Activated naive CD8-positive, alpha-beta T cell treated with anti-CD3 and anti-CD28 coated beads, Interleukin-2, amount 50 U/mL, for 16 hours (primary cell): ENCODE measurements around the gene SYNPR.
"Not testable (repeated sequence)": the region's sequence is repeated elsewhere in the genome, so short reads cannot be mapped to it uniquely, and the experiment has no call there.

Source experiments
- DNase-seq: peaks from one replicate; pipeline ENCODE4 v3.0.0-alpha.2; 2020; ENCODE audit warnings: low read depth, low spot score

SYNPR gene

DNA sequence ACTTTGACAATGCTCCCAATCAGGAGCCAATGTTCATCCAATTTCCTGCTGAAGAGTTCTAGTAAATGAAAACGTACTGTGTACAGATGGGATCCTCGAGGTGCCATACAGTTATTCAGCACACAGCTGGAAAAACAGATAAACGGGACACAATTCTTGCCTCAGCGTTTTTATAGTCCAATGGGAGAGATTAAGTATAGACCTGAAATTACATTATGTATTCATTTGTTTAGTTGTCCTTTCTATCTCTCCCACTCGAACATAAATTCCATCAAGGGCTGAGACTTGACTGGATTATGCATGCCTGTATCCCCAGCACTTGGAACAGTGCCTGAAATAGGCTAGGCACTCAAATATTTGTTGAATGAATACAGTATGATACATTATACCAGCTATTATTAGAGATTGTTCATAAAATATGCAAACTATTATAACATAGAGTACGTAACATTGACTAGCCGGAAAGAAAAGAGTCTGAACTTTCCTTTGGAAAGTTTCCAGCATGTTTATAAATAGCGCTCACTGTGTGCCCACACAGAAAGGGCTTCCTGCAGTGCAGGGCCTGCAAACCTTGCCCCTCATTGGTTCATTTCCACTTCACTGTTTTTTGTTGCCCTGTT lies 346.9 kb downstream of the SYNPR start:
- no peak for DNase-seq

DNA sequence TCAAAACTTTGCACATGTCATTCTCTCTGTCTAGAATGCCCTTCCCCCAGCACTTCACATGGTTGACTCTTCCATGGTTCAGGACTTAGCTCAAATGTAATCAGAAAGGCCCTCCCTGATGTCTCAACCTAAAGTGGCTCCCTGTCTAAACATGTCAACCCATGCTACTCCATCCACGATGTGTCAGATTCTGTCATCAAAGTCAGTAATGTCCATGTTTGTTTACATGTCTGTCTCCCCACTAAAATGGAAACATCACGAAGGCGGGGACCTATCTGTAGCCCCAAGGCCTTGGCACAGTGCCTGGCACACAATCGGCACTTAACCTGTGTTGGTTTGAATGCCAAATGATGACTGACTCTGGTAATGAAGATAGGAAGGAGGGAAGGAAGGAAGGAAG lies 353.6 kb downstream of the SYNPR start:
- DNase-seq: no peak

DNA sequence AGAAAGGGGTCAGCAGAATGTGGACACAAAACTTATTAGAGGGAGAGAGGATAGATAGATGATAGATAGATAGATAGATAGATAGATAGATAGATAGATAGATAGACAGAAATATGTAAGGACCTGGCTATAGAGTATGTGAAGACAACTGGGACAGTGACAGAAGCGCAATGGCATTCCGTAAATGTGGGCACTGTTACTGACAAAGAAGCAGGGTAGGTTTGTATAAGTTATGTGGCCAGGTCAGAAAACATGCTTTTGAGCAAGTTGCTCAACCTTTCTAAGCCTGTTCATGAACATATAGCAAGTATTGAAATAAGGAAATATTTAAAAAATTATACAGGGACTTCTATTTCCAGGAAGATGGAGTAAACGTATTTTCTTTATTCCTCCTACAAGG lies 357.1 kb downstream of the SYNPR start:
- no peak for DNase-seq

DNA sequence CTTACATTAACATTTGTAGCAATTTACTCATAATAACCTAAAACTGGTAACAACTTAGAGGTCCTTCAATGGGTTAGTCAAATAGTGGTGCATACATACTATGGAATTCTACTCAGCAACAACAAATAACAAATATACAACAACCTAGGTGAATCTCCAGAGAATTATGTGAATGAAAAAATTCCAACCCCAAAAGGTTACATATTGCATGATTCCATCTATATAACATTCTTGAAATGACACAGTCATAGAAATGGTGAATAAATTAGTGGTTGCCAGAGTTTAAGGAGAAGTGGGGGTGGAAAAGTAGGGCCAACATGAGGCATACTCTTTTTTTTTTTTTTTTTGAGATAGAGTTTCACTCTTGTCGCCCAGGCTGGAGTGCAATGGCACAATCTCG lies 361.7 kb downstream of the SYNPR start:
- DNase-seq: no peak

DNA sequence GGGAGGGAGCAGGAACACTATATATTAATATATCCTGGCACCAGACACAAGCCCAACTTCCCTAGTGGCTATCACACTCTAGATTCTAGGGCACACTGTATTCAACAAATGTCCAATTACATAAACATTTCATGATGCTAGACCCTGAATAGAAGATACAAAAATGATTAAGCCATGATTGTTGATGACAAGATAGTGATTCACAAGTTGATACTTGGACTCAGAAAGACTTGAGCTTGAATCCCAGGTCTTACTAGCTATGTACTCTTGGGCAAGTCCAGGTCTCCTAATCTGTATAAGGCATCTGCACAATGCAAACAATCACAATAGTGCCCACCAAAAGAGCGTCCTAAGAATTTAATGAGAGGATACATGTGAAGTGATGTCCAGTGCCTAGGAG lies 364.4 kb downstream of the SYNPR start:
- DNase-seq: no peak

DNA sequence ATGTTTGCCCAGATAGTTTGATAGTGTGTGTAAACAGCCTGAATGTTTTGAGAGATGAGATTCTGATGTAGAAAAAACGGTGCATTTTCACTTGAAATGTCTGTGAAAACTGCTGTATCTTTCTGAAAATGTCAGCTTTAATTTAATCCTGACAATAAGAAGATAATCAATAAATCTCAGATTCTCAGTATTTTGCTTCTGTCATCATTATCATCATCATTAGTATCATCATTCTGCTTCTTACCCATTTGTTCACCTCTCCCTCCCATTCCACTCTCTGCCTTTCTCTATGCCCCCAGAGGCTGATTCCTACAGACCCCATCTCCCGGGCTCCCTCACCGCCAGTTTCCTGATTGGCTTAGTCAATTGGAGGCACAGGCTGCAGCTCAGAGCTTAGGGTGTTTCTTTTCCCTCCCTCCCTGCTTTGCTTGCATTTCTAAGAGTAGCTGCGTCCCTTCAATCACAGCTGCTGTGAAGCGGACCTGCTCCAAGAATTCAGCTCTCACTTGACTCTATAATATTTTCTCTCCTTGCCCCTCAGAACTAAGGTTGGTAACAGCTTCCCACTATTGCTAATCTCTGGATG lies 366.2 kb downstream of the SYNPR start:
- DNase-seq: no peak

DNA sequence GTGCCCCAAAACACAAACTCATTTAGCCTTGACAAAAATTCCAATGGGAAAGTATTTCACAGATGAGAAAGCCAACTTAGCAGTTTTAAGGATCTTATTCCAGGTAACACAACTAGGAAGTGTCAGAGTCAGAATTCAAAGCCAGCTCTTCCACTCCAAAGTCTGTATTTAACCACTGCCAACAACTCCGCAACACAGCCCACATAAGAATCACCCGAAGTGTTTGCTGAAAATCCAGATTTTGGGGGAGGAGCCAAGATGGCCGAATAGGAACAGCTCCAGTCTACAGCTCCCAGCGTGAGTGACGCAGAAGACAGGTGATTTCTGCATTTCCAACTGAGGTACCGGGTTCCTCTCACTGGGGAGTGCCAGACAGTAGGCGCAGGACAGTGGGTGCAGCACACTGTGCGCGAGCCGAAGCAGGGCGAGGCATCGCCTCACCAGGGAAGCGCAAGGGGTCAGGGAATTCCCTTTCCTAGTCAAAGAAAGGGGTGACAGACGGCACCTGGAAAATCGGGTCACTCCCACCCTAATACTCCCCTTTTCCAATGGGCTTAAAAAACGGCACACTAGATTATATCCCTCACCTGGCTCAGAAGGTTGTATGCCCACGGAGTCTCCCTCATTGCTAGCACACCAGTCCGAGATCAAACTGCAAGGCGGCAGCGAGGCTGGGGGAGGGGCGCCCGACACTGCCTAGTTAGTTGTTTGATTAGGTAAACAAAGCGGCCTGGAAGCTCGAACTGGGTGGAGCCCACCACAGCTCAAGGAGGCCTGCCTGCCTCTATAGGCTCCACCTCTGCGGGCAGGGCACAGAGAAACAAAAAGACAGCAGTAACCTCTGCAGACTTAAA lies 367.0 kb downstream of the SYNPR start:
- not testable (repeated sequence) for DNase-seq

DNA sequence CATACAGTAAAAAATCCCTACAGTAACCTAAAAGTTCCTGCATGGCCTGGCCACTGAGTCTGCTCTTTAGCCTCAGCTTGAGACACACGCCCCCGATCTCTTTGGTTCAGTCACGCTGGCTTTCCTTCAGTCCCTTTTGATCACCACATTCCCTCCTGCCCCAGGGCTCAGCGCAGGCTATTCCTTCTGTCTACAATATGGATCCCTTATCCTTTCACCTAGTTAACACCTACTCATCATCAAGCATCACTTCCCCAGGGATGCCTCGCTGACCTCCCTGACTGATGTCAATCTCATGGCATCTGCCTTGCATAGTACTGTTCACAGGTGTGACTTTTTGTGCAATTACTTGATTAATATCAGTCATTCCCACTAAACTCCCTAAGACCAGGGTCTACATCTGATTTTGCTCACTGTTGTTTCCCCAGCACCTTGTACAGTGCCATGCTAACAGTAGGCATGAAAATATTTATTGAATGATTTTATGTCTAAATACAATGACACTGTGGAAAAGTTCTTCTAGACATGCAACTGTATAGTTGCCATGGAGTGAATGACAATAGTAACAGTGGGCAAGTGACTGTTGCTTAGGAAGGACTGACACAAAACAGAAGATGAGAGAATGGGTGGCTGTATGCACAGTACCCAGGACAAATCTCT lies 374.1 kb downstream of the SYNPR start, which contains the start of gene SNTN:
TSS of gene SNTN (plus strand) at position 610 of the 660 bp plus-strand sequence. CDS start at position 623, 13 bp downstream.
- no peak for DNase-seq

DNA sequence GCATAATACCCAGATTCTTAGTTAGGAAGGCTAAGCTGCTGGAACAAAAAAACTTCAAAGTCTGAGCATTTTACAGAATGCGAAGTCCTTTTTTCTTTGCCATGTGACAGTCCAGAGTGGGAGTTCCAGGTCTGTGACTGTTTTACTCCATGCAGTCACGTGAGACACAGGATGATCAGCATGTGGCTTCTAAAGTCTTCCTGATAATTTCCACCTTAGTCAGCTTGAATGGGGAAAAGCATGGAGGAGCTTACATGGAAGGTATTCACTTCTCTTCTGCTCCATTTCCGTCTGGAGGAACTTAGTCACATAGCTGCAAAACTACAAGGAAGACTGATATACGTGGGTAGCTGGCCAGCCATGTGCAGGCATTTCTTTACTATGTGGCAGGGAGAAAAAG lies 376.1 kb downstream of the SYNPR start:
- DNase-seq: no peak

DNA sequence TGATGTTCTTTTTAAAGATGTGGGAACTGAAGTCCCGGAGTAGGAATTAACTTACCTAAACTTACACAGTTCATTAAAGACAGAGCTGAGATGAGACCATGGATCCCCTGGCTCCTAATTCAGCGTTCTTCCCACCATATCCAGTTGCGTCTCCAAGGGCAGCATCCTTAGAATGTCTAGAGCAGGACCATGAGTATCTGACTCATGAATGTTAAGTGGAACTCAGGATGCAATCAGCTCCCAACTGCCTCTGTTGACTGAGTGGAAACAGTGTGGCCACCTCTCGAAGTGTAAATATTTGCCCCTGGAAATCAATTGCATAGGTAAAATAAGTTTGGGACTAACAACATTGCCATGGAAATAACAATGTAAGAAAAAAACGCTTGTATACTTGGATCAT lies 376.8 kb downstream of the SYNPR start:
- DNase-seq: no peak

DNA sequence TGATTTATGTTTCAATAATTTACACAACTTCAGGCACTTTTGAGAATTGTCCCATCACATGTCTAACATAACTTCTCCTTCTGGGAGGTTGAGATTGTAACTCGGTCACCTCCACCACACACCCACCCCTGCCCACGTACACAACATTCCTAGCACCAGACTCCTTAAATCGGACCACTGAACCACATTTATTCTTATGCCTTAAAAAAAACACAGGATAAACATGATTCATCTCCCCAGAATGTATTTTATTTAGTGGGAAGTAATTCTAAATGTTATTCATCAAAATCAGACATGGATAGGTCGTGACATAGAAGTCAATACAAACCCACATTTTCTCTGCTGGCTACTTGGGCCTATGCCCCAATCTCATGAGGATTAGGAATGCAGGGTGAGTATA lies 377.4 kb downstream of the SYNPR start:
- DNase-seq: no peak

DNA sequence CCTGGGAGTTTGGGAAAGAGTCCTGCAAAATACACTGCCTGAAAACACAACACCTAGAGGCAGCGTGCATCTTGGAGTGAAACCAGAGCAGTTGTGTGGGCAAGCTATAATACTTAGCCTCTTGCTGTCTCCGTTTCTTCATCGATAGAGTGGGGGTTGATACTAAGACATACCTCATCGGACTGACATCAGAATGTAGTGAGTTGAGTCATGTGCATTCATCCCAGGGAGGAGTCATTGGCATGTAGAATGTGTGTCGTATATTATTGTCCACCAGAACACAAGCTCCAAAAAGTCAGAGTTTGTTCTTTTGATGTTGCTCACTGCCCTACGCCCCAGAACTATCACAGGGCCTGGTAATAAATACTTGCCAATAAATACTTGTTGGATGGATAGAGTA lies 378.7 kb downstream of the SYNPR start:
- DNase-seq: no peak

DNA sequence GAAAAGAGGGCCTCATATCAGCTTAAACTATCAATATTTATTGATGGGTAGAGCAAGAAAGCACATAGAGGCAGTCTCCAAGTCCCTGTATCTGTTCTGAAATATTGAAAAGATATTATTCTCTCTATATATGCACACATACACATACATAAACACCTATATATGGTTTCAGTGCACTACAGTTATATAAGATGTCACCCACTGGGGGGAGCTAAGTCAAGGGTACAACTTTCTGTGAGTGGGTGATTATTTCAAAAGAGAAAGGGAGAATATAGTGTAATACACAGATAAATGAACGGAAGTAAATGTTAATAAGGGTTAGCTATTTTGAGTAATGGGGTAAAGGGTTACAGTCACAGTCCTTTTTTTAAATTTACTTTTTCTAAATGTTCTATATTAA lies 383.1 kb downstream of the SYNPR start:
- DNase-seq: no peak

DNA sequence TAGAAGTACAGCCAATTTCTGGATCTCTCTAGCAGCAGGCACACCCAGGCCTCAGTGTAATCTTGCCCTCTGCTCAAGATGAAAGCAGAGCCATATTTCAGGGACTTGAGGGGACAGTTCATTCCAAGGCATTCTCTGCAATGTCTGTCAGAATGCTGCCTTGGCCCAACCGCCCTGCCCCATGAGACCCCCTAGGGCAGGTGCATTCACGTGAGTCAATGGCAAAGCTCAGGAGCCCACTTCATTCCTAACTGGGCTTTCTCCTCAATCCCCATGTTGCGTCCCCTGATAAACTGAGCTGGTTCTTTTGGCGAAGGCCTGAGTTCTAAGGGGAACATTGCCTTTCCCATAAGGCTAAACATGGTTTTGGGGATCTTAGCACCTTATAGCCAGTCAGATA lies 383.9 kb downstream of the SYNPR start:
- no peak for DNase-seq

DNA sequence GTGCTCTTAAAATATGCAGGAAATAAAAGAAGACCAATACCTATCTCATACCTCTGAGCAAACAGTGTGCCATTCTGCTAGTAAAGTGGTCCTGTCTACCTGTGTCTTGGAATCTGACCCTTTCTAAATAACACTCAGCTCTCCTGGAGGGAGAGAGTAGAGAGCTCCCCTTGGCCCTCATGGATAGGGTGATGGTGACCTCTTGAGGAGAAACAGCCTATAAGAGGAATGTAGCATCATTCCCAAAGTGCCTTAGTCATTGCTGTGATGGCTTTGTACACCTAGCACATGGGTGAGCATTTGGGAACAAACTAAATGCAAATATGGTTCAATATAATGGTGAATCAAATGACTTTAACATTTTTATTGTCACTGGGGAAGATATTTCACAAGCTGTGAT lies 384.4 kb downstream of the SYNPR start:
- no peak for DNase-seq
